SK-N-SH treated with all-trans-retinoic acid at 6 μM for 48 hours (cell line): ENCODE measurements around the gene ZNF37A.

Source experiments
- ATAC-seq: fragments of 200-7000 bp; cut with Tn5 transposase; 3 replicates; pipeline ENCODE4 v1.9.1; 2020; ENCODE audit warnings: mild to moderate bottlenecking, moderate library complexity
- ARNTL ChIP-seq: fragments of 450-650 bp; formaldehyde crosslinking; IDR thresholded peaks from 2 replicates; pipeline ENCODE4 v1.5.0; 2020; ENCODE audit warnings: low read depth, mild to moderate bottlenecking, moderate library complexity, borderline replicate concordance
- BACH2 ChIP-seq: fragments of 250-450 bp; sonication (Bioruptor Pico); IDR thresholded peaks from 2 replicates; pipeline ENCODE4 v1.9.0; 2021; ENCODE audit warnings: mild to moderate bottlenecking, borderline replicate concordance
- CSDC2 ChIP-seq: fragments of 250-450 bp; sonication (Bioruptor Pico); IDR thresholded peaks from 2 replicates; pipeline ENCODE4 v1.5.0; 2020; ENCODE audit warnings: mild to moderate bottlenecking, moderate library complexity
- ESRRG ChIP-seq: fragments of 250-450 bp; sonication (Bioruptor Pico); IDR thresholded peaks from 2 replicates; pipeline ENCODE4 v1.6.1; 2021; ENCODE audit warnings: mild to moderate bottlenecking
- GLIS3 ChIP-seq: fragments of 250-450 bp; sonication (Bioruptor Pico); IDR thresholded peaks from 2 replicates; pipeline ENCODE4 v1.5.0; 2020; ENCODE audit warnings: mild to moderate bottlenecking, moderate library complexity
- ISL1 ChIP-seq: fragments of 250-450 bp; sonication (Bioruptor Pico); IDR thresholded peaks from 2 replicates; pipeline ENCODE4 v2.1.2; 2022; ENCODE audit warnings: mild to moderate bottlenecking, moderate library complexity
- RARB ChIP-seq: fragments of 250-450 bp; sonication (Bioruptor Pico); IDR thresholded peaks from 2 replicates; pipeline ENCODE4 v1.8.0; 2021; ENCODE audit warnings: mild to moderate bottlenecking, moderate library complexity
- SNAI2 ChIP-seq: fragments of 250-450 bp; sonication (Bioruptor Pico); IDR thresholded peaks from 2 replicates; pipeline ENCODE4 v1.5.0; 2020; ENCODE audit warnings: mild to moderate bottlenecking, moderate library complexity
- TCF4 ChIP-seq: fragments of 250-450 bp; sonication (Bioruptor Pico); IDR thresholded peaks from 2 replicates; pipeline ENCODE4 v1.8.0; 2021; ENCODE audit warnings: mild to moderate bottlenecking, moderate library complexity, borderline replicate concordance
- TOX ChIP-seq: fragments of 250-450 bp; sonication (Bioruptor Pico); IDR thresholded peaks from 2 replicates; pipeline ENCODE4 v1.8.0; 2021; ENCODE audit warnings: mild to moderate bottlenecking, moderate library complexity, borderline replicate concordance
- ZC3H10 ChIP-seq: fragments of 250-450 bp; sonication (Bioruptor Pico); IDR thresholded peaks from 2 replicates; pipeline ENCODE4 v1.5.1; 2021; ENCODE audit warnings: mild to moderate bottlenecking, moderate library complexity
- ZFP3 ChIP-seq: fragments of 250-450 bp; sonication (Bioruptor Pico); IDR thresholded peaks from 2 replicates; pipeline ENCODE4 v1.5.0; 2020; ENCODE audit warnings: mild to moderate bottlenecking, moderate library complexity
- ZFP30 ChIP-seq: fragments of 450-650 bp; formaldehyde crosslinking; IDR thresholded peaks from 2 replicates; pipeline ENCODE4 v1.5.0; 2022; ENCODE audit warnings: mild to moderate bottlenecking, moderate library complexity
- ZNF70 ChIP-seq: fragments of 450-650 bp; formaldehyde crosslinking; IDR thresholded peaks from 2 replicates; pipeline ENCODE4 v1.5.0; 2020; ENCODE audit warnings: mild to moderate bottlenecking, moderate library complexity
- ZNF8 ChIP-seq: fragments of 450-650 bp; formaldehyde crosslinking; IDR thresholded peaks from 2 replicates; pipeline ENCODE4 v1.5.0; 2020; ENCODE audit warnings: mild to moderate bottlenecking, moderate library complexity
- TF ChIP-seq, protein P1 (sequence below): fragments of 250-450 bp; sonication (Bioruptor Pico); IDR thresholded peaks from 2 replicates; pipeline ENCODE4 v1.5.0; 2020; ENCODE audit warnings: mild to moderate bottlenecking, moderate library complexity
- TF ChIP-seq, protein P2 (sequence below): fragments of 250-450 bp; sonication (Bioruptor Pico); IDR thresholded peaks from 2 replicates; pipeline ENCODE4 v1.8.0; 2021; ENCODE audit warnings: low read depth, mild to moderate bottlenecking, moderate library complexity, borderline replicate concordance
- TF ChIP-seq, protein P3 (sequence below): fragments of 250-450 bp; sonication (Bioruptor Pico); IDR thresholded peaks from 2 replicates; pipeline ENCODE4 v1.5.1; 2020; ENCODE audit warnings: low read depth, mild to moderate bottlenecking, moderate library complexity
- TF ChIP-seq, protein P4 (sequence below): fragments of 250-450 bp; sonication (Bioruptor Pico); IDR thresholded peaks from 2 replicates; pipeline ENCODE4 v1.8.0; 2020; ENCODE audit warnings: mild to moderate bottlenecking, moderate library complexity, borderline replicate concordance
- TF ChIP-seq, protein P5 (sequence below): fragments of 250-450 bp; sonication (Bioruptor Pico); IDR thresholded peaks from 2 replicates; pipeline ENCODE4 v1.5.1; 2021; ENCODE audit warnings: mild to moderate bottlenecking, moderate library complexity

Gene ZNF37A

DNA sequence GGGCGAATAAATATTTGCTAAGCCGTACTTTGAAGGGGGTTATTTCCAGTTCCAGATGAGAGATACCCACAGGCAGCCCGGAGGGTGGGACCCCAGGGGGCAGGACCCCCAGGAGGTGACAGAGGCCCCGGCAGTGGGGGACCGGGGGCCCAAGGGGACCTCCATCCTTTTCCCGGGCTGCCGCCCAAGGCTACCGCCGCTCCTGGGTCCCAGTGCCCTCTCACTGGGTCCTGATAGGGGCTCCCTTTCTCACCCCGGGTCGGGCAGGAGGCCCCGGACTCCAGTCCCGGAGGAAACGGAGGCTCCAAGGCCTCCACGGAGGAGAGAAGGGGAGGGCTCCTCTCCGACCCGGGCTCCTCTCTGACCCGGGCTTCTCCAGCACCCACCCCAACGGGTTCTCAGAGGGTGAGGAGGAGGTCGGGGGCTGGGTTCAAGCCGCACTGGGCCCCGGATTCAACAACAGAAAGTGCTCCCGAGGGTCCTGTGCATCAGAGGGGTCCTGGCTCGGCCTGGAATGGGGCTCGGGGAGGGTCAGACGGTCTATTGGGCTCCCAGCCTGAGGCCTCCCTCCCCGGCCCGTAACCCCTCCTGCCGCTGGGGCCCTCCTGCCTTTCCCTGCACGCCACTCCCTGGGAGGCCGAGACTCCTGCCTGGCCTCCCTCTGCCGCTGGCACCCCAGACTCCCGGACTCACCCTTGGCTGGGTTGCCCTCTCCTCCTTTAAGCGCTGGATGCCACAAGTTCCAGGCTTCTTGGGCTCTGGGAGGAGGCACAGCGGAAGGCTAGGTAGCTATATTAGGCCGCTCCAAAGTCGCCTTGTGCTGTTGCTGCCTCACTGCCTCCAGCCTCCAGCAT, 62.5 kb downstream of the ZNF37A start:
- no peak for ATAC-seq
- TF ChIP-seq ARNTL (no peak), ESRRG (CRISPR knock-in tag) (no peak), ZNF8 (no peak), TOX (CRISPR knock-in tag) (no peak), ZNF70 (no peak), RARB (CRISPR knock-in tag) (no peak), TCF4 (CRISPR knock-in tag) (no peak), BACH2 (CRISPR knock-in tag) (no peak), ZFP3 (CRISPR knock-in tag) (no peak), CSDC2 (CRISPR knock-in tag) (no peak), ZC3H10 (no peak), ZFP30 (no peak)
- TF ChIP-seq, protein P1, sequence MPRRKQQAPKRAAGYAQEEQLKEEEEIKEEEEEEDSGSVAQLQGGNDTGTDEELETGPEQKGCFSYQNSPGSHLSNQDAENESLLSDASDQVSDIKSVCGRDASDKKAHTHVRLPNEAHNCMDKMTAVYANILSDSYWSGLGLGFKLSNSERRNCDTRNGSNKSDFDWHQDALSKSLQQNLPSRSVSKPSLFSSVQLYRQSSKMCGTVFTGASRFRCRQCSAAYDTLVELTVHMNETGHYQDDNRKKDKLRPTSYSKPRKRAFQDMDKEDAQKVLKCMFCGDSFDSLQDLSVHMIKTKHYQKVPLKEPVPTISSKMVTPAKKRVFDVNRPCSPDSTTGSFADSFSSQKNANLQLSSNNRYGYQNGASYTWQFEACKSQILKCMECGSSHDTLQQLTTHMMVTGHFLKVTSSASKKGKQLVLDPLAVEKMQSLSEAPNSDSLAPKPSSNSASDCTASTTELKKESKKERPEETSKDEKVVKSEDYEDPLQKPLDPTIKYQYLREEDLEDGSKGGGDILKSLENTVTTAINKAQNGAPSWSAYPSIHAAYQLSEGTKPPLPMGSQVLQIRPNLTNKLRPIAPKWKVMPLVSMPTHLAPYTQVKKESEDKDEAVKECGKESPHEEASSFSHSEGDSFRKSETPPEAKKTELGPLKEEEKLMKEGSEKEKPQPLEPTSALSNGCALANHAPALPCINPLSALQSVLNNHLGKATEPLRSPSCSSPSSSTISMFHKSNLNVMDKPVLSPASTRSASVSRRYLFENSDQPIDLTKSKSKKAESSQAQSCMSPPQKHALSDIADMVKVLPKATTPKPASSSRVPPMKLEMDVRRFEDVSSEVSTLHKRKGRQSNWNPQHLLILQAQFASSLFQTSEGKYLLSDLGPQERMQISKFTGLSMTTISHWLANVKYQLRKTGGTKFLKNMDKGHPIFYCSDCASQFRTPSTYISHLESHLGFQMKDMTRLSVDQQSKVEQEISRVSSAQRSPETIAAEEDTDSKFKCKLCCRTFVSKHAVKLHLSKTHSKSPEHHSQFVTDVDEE (CRISPR knock-in tag): no peak
- TF ChIP-seq, protein P2, sequence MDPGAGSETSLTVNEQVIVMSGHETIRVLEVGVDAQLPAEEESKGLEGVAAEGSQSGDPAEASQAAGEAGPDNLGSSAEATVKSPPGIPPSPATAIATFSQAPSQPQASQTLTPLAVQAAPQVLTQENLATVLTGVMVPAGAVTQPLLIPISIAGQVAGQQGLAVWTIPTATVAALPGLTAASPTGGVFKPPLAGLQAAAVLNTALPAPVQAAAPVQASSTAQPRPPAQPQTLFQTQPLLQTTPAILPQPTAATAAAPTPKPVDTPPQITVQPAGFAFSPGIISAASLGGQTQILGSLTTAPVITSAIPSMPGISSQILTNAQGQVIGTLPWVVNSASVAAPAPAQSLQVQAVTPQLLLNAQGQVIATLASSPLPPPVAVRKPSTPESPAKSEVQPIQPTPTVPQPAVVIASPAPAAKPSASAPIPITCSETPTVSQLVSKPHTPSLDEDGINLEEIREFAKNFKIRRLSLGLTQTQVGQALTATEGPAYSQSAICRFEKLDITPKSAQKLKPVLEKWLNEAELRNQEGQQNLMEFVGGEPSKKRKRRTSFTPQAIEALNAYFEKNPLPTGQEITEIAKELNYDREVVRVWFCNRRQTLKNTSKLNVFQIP (CRISPR knock-in tag): no peak
- TF ChIP-seq, protein P3, sequence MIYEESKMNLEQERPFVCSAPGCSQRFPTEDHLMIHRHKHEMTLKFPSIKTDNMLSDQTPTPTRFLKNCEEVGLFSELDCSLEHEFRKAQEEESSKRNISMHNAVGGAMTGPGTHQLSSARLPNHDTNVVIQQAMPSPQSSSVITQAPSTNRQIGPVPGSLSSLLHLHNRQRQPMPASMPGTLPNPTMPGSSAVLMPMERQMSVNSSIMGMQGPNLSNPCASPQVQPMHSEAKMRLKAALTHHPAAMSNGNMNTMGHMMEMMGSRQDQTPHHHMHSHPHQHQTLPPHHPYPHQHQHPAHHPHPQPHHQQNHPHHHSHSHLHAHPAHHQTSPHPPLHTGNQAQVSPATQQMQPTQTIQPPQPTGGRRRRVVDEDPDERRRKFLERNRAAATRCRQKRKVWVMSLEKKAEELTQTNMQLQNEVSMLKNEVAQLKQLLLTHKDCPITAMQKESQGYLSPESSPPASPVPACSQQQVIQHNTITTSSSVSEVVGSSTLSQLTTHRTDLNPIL (CRISPR knock-in tag): no peak

DNA sequence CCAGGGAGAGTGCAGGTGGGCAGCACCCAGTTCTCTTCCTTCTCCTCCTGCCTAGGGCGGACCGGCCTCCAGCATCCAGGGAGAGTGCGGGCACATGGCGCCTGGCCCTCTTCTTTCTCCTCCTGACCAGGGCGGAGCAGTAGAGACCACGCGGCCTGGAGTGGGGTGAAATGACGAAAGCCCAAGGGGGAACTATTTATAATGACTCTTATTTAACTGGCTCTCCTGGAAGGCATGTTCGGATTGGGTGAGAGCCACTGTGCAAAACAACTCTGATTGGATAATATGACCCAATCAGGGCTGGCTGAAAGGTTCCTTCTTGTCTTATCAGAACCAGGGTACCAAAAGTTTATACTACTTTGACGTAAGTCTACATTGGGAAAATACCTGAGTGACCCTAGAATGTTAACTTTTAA, 63.1 kb downstream of the ZNF37A start:
- no peak for ATAC-seq
- TF ChIP-seq, protein P2 (CRISPR knock-in tag): no peak
- no peak for TF ChIP-seq ZFP3 (CRISPR knock-in tag)
- no peak for TF ChIP-seq SNAI2 (CRISPR knock-in tag)
- no peak for TF ChIP-seq ESRRG (CRISPR knock-in tag)
- TF ChIP-seq ZFP30: no peak
- no peak for TF ChIP-seq BACH2 (CRISPR knock-in tag)
- TF ChIP-seq GLIS3 (CRISPR knock-in tag): no peak
- TF ChIP-seq, protein P4, sequence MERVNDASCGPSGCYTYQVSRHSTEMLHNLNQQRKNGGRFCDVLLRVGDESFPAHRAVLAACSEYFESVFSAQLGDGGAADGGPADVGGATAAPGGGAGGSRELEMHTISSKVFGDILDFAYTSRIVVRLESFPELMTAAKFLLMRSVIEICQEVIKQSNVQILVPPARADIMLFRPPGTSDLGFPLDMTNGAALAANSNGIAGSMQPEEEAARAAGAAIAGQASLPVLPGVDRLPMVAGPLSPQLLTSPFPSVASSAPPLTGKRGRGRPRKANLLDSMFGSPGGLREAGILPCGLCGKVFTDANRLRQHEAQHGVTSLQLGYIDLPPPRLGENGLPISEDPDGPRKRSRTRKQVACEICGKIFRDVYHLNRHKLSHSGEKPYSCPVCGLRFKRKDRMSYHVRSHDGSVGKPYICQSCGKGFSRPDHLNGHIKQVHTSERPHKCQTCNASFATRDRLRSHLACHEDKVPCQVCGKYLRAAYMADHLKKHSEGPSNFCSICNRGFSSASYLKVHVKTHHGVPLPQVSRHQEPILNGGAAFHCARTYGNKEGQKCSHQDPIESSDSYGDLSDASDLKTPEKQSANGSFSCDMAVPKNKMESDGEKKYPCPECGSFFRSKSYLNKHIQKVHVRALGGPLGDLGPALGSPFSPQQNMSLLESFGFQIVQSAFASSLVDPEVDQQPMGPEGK (CRISPR knock-in tag): no peak
- TF ChIP-seq, protein P3 (CRISPR knock-in tag): no peak
- no peak for TF ChIP-seq TOX (CRISPR knock-in tag)
- no peak for TF ChIP-seq ISL1 (CRISPR knock-in tag)
- TF ChIP-seq RARB (CRISPR knock-in tag): no peak
- TF ChIP-seq TCF4 (CRISPR knock-in tag): no peak
- TF ChIP-seq, protein P5, sequence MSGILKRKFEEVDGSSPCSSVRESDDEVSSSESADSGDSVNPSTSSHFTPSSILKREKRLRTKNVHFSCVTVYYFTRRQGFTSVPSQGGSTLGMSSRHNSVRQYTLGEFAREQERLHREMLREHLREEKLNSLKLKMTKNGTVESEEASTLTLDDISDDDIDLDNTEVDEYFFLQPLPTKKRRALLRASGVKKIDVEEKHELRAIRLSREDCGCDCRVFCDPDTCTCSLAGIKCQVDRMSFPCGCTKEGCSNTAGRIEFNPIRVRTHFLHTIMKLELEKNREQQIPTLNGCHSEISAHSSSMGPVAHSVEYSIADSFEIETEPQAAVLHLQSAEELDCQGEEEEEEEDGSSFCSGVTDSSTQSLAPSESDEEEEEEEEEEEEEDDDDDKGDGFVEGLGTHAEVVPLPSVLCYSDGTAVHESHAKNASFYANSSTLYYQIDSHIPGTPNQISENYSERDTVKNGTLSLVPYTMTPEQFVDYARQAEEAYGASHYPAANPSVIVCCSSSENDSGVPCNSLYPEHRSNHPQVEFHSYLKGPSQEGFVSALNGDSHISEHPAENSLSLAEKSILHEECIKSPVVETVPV (CRISPR knock-in tag): no peak
- no peak for TF ChIP-seq ZNF8
- no peak for TF ChIP-seq ARNTL
